Measurements from ENCODE around the gene INSYN1. TPM values are rescaled to one million over a fixed set of nuclear protein-coding genes. Genes with fewer than 3 reads are reported as not detected.
"Not testable (repeated sequence)": the region's sequence is repeated elsewhere in the genome, so short reads cannot be mapped to it uniquely, and the experiment has no call there.

Gene INSYN1
- total RNA-seq, 2 experiments from 2014 or later = not detected

DNA sequence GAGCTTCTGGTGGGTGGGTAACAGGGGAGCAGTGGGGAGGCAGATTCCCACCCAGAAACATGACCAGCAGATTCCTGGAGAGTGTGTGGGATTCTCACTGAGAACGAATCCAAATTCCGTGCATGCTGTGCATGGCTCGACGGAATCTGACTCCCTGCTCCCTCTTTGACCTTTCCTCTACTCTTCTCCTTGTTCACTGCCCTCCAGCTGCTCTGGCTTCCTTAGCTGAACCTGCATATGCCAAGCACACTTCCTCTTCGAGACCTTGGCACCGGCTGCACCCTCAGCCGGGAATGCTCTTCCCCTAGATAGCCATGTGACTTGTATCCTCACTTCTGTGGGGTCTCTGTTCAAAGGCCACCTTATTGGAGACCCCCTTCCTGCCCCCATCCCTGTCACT lies 6.3 kb downstream of the INSYN1 start:
- Mint-ChIP-seq H3K9me3 (no peaks in the 10 kb centered on the region), H3K4me3 (no peak overlapping the region), H3K4me1 (peaks cover 2% of the 10 kb centered on the region), H3K36me3 (no peaks in the 10 kb centered on the region), H3K27ac (no peak overlapping the region), H3K27me3 (peaks cover 39% of the 10 kb centered on the region)
- no peak for DNase-seq

DNA sequence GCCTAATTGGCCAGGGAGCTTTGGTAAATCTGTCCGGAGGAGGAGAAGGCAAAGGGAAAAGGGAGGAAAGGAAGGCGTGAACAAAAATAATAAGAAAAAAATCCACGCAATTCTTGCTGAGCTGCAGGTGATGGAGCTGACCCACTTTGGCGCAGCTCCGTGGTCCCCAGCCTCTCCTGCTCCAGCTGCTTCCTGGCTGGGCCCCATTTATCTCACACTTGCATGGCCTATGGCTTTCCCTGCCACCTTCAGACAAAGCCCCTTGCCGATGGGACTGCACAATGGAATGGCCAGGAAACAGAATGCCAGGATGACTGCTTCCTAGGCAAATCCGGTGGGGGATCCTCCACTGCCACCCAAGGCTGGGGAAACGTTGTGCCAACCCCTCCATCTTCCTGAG lies 6.9 kb downstream of the INSYN1 start:
- H3K27me3 Mint-ChIP-seq = peaks cover 35% of the 10 kb centered on the region
- no peak overlapping the region for H3K27ac Mint-ChIP-seq
- H3K4me1 Mint-ChIP-seq = no peaks in the 10 kb centered on the region
- H3K9me3 Mint-ChIP-seq = no peaks in the 10 kb centered on the region
- DNase-seq = no peak
- H3K36me3 Mint-ChIP-seq = no peaks in the 10 kb centered on the region
- H3K4me3 Mint-ChIP-seq = no peak overlapping the region

DNA sequence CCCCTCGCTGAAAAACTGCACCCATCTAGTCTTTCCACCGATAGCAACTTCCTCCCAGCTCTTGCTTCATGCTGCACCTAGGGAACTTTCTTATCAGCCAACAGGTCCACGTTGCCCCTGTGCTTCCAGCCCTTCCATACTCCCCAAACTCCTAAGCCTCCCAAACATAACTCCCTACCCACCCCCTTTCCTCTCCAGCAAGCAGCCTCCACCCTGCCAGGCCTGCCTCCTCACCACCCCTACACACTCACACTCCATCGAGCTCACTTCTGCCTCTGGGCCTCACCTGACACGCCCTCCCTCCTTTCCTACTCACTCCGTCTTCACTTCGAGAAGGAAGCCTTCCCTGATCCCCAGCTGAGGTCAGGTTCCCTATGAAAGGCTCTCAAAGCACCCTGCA lies 8.1 kb downstream of the INSYN1 start:
- Mint-ChIP-seq H3K27ac (no peak overlapping the region), H3K4me1 (no peaks in the 10 kb centered on the region), H3K4me3 (no peak overlapping the region), H3K36me3 (no peaks in the 10 kb centered on the region), H3K27me3 (peaks cover 25% of the 10 kb centered on the region), H3K9me3 (no peaks in the 10 kb centered on the region)
- DNase-seq = no peak

DNA sequence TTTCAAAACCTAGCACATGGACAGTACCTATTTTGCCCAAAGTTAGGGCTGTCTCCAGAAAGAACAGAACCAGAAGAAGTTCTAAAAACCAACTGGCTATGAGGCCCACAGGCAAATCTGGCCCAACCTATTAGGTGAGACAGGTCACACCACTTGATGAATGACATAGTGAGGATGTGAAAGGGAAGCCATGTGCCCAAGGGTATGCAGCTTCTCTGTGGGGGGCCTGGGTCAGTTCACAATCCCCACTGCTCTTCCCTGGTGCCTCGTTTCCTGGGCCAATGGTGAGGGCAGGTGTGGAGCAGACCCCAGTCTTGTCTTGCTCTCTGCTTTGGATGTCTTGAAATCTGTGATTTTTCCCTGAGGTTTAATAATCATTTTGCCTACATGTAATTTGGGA lies 8.9 kb downstream of the INSYN1 start:
- DNase-seq = no peak
- Mint-ChIP-seq H3K9me3 (no peaks in the 10 kb centered on the region), H3K27me3 (peaks cover 21% of the 10 kb centered on the region), H3K27ac (no peak overlapping the region), H3K4me3 (no peak overlapping the region), H3K36me3 (no peaks in the 10 kb centered on the region), H3K4me1 (no peaks in the 10 kb centered on the region)

DNA sequence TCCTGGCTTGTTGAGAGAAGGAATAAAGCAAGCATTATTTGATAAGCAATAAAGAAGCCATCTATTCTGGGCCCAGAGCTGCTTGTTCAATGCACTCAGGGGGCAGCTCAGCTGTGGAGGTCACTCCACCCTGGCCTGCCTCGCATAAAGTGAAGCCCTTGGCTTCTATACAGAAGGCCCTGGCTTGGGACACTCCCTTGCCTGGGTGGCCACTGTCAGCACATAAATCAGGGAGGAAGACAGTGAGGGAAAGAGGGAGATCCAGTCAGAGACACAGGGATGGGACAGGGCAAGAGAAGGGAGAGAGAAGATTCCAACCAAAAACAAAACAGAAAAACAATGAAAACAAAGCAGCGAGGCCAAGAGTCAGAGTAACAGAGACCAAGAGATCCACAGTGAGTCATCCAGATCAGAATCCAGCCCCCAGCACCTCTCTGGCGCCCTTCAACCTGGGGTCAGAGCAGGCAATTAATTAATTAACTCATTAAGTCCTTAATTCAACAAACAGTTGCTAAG lies 11.8 kb downstream of the INSYN1 start:
- peaks cover 5% of the 10 kb centered on the region for H3K27me3 Mint-ChIP-seq
- no peak for DNase-seq
- H3K4me1 Mint-ChIP-seq = no peaks in the 10 kb centered on the region
- no peak overlapping the region for H3K4me3 Mint-ChIP-seq
- H3K36me3 Mint-ChIP-seq = no peaks in the 10 kb centered on the region
- H3K27ac Mint-ChIP-seq = no peak overlapping the region
- H3K9me3 Mint-ChIP-seq = no peaks in the 10 kb centered on the region

DNA sequence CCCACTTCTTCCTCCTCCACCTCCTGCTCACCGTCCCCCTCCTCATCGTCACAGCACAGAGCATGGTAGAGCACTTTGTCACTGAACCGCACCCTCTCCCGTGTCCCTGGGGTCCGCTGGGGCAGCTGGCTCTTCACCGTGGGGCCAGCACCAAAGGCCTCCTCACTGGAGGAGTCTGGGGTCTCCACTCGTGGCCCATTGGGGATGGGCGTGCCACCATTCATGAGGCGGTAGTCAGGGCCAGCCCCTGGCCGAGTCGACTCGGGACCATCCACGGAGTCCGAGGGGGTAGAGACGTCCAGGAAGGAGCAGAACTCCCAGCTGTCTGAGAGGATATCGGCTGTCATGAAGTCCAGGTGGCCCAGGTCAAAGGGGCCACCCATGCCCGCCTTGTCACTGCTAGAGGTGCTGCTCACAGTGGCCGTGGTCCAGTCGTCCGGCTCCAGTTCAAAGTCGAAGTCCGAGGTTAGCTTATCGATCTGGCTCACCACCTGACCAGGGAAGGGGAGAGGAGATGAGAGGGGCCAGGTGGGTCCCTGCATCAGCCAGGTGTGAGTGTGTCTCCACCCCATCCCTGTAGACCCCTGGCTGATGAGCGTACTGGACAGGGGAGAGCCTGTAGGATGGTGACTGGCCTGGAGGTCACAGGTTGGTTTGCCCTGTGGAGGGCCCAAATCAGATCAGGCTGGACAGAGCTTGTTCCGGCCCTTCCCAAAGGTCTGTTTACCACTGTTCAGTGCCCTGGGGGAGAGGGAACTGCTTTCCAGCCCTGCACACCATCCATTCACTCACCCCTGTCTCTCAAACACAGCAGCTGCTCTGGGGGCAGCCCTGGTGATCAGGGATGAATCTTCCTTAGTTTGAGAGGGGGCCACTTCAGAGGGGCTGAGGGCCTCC lies 12.8 kb downstream of the INSYN1 start:
- Mint-ChIP-seq H3K36me3 (no peaks in the 10 kb centered on the region), H3K4me3 (no peak overlapping the region), H3K27ac (no peak overlapping the region), H3K4me1 (no peaks in the 10 kb centered on the region), H3K9me3 (no peaks in the 10 kb centered on the region), H3K27me3 (peaks cover 8% of the 10 kb centered on the region)
- DNase-seq = no peak

DNA sequence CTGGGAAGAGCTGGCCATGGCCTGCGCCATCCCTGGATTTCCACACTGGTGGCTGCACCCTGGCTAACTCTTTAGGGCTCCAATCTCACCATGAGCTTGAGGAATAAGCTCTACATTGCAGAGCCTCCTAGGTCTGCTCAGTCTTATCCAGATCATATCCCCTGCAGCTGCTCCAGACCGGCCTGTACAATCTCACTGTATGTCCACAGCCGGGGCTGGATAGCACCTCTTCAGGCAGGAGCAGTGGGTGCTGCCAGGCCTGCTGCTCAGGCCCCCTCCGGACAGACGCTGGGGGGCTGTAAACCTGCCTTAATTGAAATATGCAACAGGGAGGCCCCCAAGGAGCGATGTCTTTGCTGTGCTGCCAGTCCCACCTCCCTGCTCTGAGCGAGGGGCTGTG lies 15.6 kb downstream of the INSYN1 start:
- peaks cover 17% of the 10 kb centered on the region for H3K27me3 Mint-ChIP-seq
- H3K27ac Mint-ChIP-seq = no peak overlapping the region
- no peak for DNase-seq
- no peaks in the 10 kb centered on the region for H3K36me3 Mint-ChIP-seq
- H3K4me1 Mint-ChIP-seq = no peaks in the 10 kb centered on the region
- no peak overlapping the region for H3K4me3 Mint-ChIP-seq
- no peaks in the 10 kb centered on the region for H3K9me3 Mint-ChIP-seq

DNA sequence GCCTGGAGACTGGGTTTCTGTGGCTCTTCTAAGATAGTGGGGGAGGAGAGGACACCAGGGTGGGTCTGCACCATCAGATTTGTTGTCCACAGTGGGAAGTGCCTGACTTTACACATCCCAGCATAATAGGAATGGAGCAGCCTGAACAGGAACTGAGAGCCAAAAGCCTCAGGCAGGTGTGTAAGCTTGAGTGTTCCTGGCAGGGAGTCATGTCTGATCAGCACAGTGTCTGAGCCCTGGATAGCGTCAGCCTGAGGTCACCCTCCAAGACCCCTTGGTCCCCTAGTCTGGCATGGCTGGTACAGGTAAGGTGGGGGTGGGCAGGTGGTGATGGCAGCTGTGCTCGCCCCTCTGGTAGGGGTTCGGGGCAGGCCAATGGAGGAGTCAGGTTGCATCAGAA lies 20.2 kb downstream of the INSYN1 start:
- DNase-seq = no peak
- Mint-ChIP-seq H3K27ac (no peak overlapping the region), H3K4me1 (no peaks in the 10 kb centered on the region), H3K27me3 (peaks cover 17% of the 10 kb centered on the region), H3K4me3 (no peak overlapping the region), H3K36me3 (no peaks in the 10 kb centered on the region), H3K9me3 (no peaks in the 10 kb centered on the region)

DNA sequence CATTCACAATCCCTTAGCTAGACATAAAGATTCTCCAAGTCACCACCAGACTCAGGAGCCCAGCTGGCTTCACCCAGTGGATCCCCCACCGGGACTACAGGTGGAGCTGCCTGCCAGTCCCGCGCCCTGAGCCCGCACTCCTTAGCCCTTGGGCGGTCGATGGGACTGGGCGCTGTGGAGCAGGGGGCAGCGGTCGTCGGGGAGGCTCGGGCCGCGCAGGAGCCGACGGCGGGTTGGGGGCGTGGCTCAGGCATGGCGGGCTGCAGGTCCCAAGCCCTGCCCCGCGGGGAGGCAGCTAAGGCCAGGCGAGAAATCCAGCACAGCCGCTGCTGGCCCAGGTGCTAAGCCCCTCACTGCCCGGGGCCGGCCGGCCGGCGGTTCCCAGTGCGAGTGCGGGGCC lies 21.1 kb downstream of the INSYN1 start:
- not testable (repeated sequence) for H3K9me3 Mint-ChIP-seq

DNA sequence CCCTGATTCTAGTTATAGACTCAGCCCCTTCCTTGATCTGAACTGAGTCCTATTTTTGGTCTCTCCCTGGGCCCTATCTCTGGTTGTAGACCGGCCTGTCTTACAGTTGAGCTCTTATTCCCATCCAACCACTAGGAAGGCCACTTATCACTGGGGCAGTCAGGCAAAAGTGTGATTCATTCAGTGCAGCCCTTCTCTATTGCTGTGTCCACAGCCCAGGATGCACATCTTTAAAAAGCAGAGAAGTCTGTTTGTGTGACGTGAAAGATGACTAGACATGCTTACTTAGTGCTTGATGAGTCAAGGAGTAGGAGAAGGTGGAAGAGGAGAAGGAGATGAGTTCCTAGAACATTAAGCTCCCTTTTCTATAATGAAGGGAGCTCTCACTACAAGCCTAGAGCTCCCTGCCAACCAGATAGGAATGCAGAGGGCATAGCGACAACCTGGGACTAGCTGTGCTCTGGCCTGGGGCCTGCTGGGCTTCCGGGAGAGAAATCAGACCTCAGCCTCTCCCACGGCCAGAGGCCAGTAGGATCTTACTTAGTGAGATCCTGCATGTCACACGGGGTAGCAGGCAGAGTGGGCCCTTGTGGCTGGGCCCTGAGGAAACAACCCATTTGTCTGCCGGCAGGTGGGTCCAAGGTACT lies 25.7 kb downstream of the INSYN1 start:
- Mint-ChIP-seq H3K36me3 (no peaks in the 10 kb centered on the region), H3K9me3 (no peaks in the 10 kb centered on the region), H3K27me3 (peaks cover 17% of the 10 kb centered on the region), H3K4me1 (no peaks in the 10 kb centered on the region), H3K27ac (no peak overlapping the region), H3K4me3 (no peak overlapping the region)
- DNase-seq = no peak

More for the DNA sequence above, 21.1 kb downstream of the INSYN1 start:
- peaks cover 17% of the 10 kb centered on the region for H3K27me3 Mint-ChIP-seq
- H3K27ac Mint-ChIP-seq, H3K36me3 Mint-ChIP-seq, H3K4me1 Mint-ChIP-seq, DNase-seq, H3K4me3 Mint-ChIP-seq: not testable (repeated sequence)

DNA sequence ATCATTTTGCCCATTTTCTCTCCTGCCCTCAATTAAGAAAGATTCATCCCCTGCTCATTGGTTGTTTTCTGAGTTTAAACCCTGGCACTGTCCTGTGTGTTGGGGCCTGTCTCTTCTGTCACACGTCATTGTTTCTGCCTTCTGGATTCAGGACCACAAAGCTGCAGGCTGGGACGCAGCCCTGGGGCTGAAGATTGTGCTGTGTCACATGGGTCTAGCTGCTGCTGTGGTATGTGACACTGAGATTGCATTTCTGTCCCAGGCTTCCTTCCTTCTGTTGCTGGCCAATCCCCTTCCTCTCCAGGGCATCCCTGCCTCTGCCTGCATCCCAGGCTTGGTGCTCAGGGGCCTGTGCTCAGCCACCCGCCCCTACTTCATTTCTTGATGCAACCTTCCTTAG lies 28.9 kb downstream of the INSYN1 start:
- H3K9me3 Mint-ChIP-seq = no peaks in the 10 kb centered on the region
- H3K4me3 Mint-ChIP-seq = no peak overlapping the region
- H3K4me1 Mint-ChIP-seq = no peaks in the 10 kb centered on the region
- H3K36me3 Mint-ChIP-seq = no peaks in the 10 kb centered on the region
- DNase-seq = no peak
- no peak overlapping the region for H3K27ac Mint-ChIP-seq
- H3K27me3 Mint-ChIP-seq = peaks cover 21% of the 10 kb centered on the region

DNA sequence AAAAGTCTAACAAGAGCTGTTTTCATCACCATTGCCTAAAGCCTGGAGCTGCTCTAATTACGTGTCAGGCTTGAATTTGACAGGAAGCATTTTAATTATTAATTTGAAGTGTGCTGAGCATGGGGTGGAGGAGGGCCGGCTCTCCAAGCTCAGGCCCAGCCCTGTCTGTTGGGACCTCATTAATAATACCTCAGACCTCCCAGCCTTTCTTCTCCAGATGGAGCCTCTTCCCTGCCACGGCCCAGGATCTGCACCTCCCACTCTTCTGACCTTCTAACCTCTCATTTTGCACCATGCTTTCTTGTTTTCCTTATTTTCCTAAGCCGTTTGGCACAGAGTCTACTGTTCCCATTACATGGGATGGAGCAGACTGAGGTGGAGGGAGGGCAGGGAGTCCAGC lies 30.0 kb downstream of the INSYN1 start:
- Mint-ChIP-seq H3K4me1 (no peaks in the 10 kb centered on the region), H3K4me3 (no peak overlapping the region), H3K9me3 (no peaks in the 10 kb centered on the region), H3K27me3 (peaks cover 21% of the 10 kb centered on the region), H3K36me3 (no peaks in the 10 kb centered on the region), H3K27ac (no peak overlapping the region)
- DNase-seq = no peak

DNA sequence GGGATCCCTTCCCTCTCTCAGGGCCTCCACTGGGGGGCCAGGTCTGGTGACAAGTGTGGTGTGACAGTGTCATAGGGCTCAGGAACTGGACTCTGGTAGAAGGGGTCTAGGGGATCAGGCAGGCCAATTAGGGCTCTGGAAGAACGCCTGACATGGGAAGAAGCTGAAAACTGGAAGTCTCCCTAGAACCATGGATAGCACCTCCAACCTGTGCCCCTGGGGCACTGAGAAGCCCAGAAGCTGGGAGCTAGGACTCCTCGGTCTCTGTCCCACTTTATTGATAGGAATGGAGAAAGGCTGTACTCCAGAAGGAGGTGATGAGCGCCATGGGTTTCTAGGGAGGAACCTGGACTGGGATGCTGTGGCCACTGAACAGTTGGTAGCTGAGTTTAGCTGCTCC lies 30.7 kb downstream of the INSYN1 start:
- no peaks in the 10 kb centered on the region for H3K4me1 Mint-ChIP-seq
- peaks cover 21% of the 10 kb centered on the region for H3K27me3 Mint-ChIP-seq
- no peaks in the 10 kb centered on the region for H3K36me3 Mint-ChIP-seq
- H3K27ac Mint-ChIP-seq = no peak overlapping the region
- H3K9me3 Mint-ChIP-seq = no peaks in the 10 kb centered on the region
- DNase-seq = no peak
- no peak overlapping the region for H3K4me3 Mint-ChIP-seq

DNA sequence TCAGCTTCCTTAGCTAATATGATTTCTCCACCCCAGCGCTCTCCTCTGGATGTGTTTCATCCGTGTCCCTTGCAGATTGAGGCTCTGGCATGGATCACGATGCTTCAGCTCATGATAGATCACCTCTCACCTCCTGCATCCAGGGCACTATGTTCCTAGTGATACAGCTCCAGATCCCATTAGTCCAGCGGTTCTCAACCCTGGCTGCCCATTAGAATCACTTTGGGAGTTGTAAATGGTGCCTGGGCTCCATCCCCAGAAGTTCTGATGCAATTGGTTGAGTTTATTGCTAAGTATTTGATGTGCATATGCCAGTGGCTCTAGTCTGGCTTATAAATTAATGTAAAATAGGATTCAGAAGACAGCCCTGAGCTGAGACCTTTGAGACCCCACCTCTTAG lies 34.5 kb downstream of the INSYN1 start:
- peaks cover 9% of the 10 kb centered on the region for H3K27me3 Mint-ChIP-seq
- no peak for DNase-seq
- no peaks in the 10 kb centered on the region for H3K9me3 Mint-ChIP-seq
- H3K36me3 Mint-ChIP-seq = no peaks in the 10 kb centered on the region
- H3K4me1 Mint-ChIP-seq = no peaks in the 10 kb centered on the region
- no peak overlapping the region for H3K27ac Mint-ChIP-seq
- no peak overlapping the region for H3K4me3 Mint-ChIP-seq

DNA sequence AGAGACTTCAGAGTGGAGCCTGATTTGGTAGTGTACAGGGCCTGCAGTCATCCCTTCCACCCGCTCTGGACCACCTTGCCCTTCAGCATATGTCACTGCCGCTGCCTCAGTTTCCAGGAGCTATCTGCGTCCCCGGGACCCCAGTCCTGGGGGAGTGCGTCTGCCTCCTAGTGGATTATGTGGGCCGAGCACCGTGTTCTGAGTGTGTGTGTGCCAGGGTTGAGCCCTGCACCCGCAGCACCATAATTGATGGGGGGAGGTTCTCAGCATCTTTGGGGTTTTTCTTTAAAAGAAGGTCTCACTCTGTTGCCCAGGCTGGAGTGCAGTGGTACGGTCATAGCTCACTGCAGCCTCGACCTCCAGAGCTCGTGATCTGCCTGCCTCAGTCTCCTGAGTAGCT lies 35.3 kb downstream of the INSYN1 start:
- Mint-ChIP-seq H3K27me3 (peaks cover 14% of the 10 kb centered on the region), H3K36me3 (no peaks in the 10 kb centered on the region)

DNA sequence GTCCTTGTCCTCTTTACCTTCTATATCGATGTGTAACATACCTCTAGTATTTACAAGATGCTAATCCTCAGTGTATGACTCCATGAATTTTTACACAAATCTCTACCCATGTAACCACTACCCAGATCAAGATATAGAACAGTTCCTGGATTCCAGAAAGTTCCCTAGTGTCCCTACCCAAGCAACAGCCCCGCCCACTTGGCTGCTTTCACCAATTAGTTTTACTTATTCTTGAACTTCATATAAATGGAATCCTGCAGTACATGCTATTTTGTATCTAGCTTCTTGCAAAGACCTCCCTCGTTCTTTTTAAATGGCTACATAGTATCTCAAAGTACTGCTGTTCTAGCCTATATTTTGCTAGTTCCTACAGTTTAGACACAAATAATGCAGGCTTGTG lies 35.9 kb downstream of the INSYN1 start:
- no peaks in the 10 kb centered on the region for H3K9me3 Mint-ChIP-seq
- peaks cover 14% of the 10 kb centered on the region for H3K27me3 Mint-ChIP-seq
- no peaks in the 10 kb centered on the region for H3K36me3 Mint-ChIP-seq
- no peaks in the 10 kb centered on the region for H3K4me1 Mint-ChIP-seq
- no peak for DNase-seq
- no peak overlapping the region for H3K4me3 Mint-ChIP-seq
- no peak overlapping the region for H3K27ac Mint-ChIP-seq

More for the DNA sequence above, 35.3 kb downstream of the INSYN1 start:
- H3K4me1 Mint-ChIP-seq = no peaks in the 10 kb centered on the region
- H3K27ac Mint-ChIP-seq = no peak overlapping the region
- DNase-seq = no peak
- no peak overlapping the region for H3K4me3 Mint-ChIP-seq
- no peaks in the 10 kb centered on the region for H3K9me3 Mint-ChIP-seq

Measured in activated naive CD8-positive, alpha-beta T cell treated with anti-CD3 and anti-CD28 coated beads for 36 hours (primary cell).